ENCODE measurements around the gene SMIM36.

- TF ChIP-seq CTCF (conservative IDR thresholded peaks at IDR 0.05; ENCODE audit: low read length) (no peak), EZH2phosphoT487 (IDR thresholded peaks at IDR 0.05; ENCODE audit: borderline replicate concordance) (no peak)
These were observed 47.7 kb downstream of the SMIM36 start for GRCh38 chr17:55463600-55463999.
